OCI-M1 (cell line): ENCODE results near the gene RXRB.
"Not testable (repeated sequence)": the region's sequence is repeated elsewhere in the genome, so short reads cannot be mapped to it uniquely, and the experiment has no call there.

Experiments
- DNase-seq: peaks from one replicate; lab custom pipeline; 2025; lab: John Stamatoyannopoulos, UW

The RXRB gene

GRCh38 chr6:33200219-33201146 is at the start of gene RXRB, which contains the start of gene SLC39A7:
Gene RXRB, minus strand, starts transcription at chr6:33200665. Its CDS starts 189 bp downstream, at chr6:33200476.
Gene SLC39A7, plus strand, starts transcription at chr6:33200867. Its CDS starts 379 bp downstream, at chr6:33201246.
- DNase-seq = peak; percentile 99

- no peak for DNase-seq
These were observed 49.5 kb upstream of the RXRB start for GRCh38 chr6:33249732-33250630.

- peak; percentile 100 for DNase-seq
These were observed 48.7 kb upstream of the RXRB start for GRCh38 chr6:33248932-33249731.

- no peak for DNase-seq
These were observed 48.1 kb upstream of the RXRB start for GRCh38 chr6:33248643-33248931.

GRCh38 chr6:33247977-33248642 is 47.6 kb upstream of the RXRB start:
- peak; percentile 94 for DNase-seq

- no peak for DNase-seq
These were observed 43.0 kb upstream of the RXRB start for GRCh38 chr6:33243476-33243875.

GRCh38 chr6:33241968-33242367 is 41.5 kb upstream of the RXRB start:
- no peak for DNase-seq

- no peak for DNase-seq
These were observed 37.3 kb upstream of the RXRB start for GRCh38 chr6:33237741-33238140.

GRCh38 chr6:33236852-33237251 is 36.4 kb upstream of the RXRB start:
- no peak for DNase-seq

GRCh38 chr6:33236328-33236727 is 35.9 kb upstream of the RXRB start:
- DNase-seq = no peak

- no peak for DNase-seq
These were observed 34.8 kb upstream of the RXRB start for GRCh38 chr6:33235221-33235634.

- not testable (repeated sequence) for DNase-seq
These were observed 26.1 kb upstream of the RXRB start for GRCh38 chr6:33226503-33227120.

GRCh38 chr6:33217681-33218080 is 17.2 kb upstream of the RXRB start:
- no peak for DNase-seq

- no peak for DNase-seq
These were observed 16.8 kb upstream of the RXRB start for GRCh38 chr6:33217246-33217645.

- no peak for DNase-seq
These were observed 15.7 kb upstream of the RXRB start for GRCh38 chr6:33216117-33216649.

GRCh38 chr6:33215271-33216116 is 15.0 kb upstream of the RXRB start:
- no peak for DNase-seq

GRCh38 chr6:33213989-33214335 is 13.5 kb upstream of the RXRB start:
- no peak for DNase-seq

- peak; percentile 55 for DNase-seq
These were observed 12.9 kb upstream of the RXRB start for GRCh38 chr6:33213166-33213988.

GRCh38 chr6:33212857-33213165 is 12.3 kb upstream of the RXRB start:
- DNase-seq = no peak
